Erythroblast (primary cell): ENCODE measurements around the gene IKBIP.

Source experiments
- GATA1 ChIP-seq: IDR thresholded peaks from 2 replicates; pipeline ENCODE4 v1.6.1; 2011; ENCODE audit warnings: low read depth, mild to moderate bottlenecking, control low read depth, low read length, moderate library complexity
- POLR2A ChIP-seq: IDR thresholded peaks from 2 replicates; pipeline ENCODE4 v1.6.1; 2011; ENCODE audit warnings: mild to moderate bottlenecking, low read length

GRCh38 chr12:98669751-98670150, 25.2 kb upstream of the IKBIP start:
- TF ChIP-seq POLR2A (no peak), GATA1 (no peak)
